HG03135 (cell line): ENCODE measurements around the gene ZNRD2.

Source experiments
- ATAC-seq: cut with Tn5 transposase; IDR thresholded peaks from one replicate; pipeline ENCODE4 v1.9.1; 2021; ENCODE audit warnings: mild to moderate bottlenecking, moderate library complexity; ENCODE audit not compliant: unreplicated experiment

Gene ZNRD2

DNA sequence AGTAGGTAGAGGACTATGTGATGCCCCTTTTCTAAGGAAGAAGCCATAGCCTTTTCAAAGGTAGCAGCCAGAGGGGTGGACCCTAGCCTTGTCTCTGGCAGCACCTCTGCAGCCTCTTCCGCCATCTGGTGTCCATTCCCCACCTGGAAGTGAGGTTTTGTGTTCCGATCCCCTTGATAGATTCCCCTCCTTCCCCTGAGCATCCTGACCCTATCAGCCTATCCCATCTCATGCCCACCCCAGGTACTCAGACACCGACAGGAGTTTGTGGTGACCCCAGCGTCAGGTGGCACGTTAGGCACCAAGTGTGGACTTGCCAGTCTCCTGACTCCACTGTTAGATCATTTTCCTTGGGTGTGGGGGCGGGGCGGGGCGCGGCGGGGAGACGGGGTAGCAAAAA is 1.7 kb downstream of the ZNRD2 start:
- ATAC-seq, result no peak

DNA sequence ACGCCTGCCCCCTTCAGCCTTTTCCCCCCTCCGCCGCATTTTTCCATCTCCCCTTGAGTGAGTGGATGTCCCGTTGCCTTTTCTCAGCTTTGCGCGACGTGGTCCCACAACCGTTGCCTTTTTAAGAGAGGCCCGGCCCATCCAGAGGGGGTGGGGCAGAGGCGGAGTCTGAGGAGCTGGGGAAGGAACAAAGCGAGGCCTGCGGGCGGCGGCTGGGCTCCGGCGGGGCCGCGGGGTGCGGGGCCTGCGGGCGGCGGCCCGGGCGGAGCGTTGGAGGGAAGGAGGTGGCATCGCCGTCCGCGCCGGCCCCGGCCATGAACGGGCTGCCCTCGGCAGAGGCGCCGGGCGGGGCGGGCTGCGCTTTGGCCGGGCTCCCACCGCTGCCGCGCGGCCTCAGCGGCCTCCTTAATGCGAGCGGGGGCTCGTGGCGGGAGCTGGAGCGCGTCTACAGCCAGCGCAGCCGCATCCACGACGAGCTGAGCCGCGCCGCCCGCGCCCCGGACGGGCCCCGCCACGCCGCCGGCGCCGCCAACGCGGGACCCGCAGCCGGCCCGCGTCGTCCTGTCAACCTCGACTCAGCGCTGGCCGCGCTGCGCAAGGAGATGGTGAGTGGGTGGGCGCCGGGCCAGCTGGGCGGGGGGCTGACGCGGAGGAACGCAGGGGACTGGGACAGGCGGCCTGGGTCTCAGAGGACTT is 2.2 kb downstream of the ZNRD2 start, which contains the start of gene FAM89B:
FAM89B (plus strand) TSS at position 183 of the 696 bp plus-strand sequence; CDS start at position 315, 132 bp downstream.
- no peak for ATAC-seq

DNA sequence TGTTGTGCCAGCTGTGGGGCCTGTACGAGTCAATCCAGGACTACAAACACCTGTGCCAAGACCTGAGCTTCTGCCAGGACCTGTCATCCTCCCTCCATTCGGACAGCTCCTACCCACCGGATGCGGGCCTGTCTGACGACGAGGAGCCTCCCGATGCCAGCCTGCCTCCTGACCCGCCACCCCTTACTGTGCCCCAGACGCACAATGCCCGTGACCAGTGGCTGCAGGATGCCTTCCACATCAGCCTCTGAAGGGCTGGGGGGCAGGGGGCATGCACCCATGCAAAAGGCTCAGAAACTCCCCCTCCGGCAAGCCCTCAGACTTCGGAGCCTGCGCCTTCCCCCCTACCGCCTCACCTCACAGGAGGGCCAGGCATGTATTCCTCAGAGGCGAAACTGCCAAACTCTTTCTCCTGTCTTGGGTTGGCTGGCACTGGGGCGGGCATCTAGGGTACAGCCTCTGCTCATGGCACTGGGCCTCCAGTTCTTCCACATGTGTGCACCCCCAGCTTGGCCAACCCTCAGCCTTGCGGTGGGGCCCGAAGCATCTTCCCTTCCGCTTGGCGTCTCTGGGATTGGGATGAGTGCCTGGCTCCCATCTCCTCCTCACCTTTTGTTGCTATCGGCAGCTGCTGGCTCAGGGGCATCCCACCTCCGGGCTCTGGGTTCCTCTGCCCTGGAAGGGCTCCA is 3.3 kb downstream of the ZNRD2 start:
- ATAC-seq, result no peak

GRCh38 chr11:65574109-65574810 is 4.0 kb downstream of the ZNRD2 start:
- ATAC-seq, result peak; percentile 35

- ATAC-seq, result no peak
These were observed 4.7 kb downstream of the ZNRD2 start for GRCh38 chr11:65574811-65575567.

- ATAC-seq, result no peak
These were observed 5.4 kb downstream of the ZNRD2 start, which contains the start of gene EHBP1L1 for GRCh38 chr11:65575568-65576231. Gene EHBP1L1 (plus strand): TSS chr11:65576053. CDS start chr11:65576303, 250 bp downstream.

- ATAC-seq, result no peak
These were observed 6.1 kb downstream of the ZNRD2 start for GRCh38 chr11:65576232-65576866.

DNA sequence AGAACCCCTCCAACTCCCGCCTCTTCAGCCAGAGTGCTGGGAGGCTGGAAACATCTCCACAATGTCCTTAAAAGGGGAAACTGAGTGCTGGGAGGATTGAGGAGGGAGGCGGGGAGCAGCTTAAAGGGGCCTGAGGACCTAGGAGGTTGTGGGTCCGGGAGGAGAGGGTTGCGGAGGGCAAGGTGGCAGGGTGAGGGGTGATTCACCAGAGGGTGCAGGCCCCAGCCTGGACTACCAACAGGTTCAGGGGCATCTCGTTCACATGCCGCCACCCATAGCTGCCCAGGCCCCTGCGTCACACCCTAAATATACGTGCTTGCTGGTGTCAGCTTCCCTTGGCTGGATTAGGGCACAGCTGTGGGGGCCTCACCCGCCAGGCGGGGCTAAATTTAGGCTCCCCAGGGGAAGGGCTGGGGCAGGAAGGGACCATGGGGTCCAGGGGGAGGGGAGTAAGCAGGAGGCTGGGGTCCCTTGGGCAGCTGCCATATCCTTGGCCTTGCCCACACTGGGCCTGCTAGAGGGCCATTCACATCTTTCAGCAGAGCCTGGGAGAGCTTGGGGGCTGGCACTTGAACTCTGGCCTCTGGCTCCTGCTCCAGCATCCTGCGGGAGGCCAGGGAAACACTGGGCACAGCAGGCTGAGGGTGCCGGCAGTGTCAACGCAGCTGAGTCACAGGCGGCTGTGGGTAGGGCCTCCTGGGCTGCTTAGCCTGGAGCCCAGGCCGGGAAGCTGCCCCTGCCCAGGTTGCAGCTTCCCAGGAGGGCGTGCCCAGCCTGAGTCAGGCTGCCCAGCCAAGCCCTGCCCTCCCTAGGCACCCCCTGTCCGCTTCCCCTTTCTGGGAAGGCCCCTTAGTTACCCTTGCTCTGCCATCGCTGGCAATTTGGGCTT is 6.8 kb downstream of the ZNRD2 start:
- ATAC-seq, result no peak

DNA sequence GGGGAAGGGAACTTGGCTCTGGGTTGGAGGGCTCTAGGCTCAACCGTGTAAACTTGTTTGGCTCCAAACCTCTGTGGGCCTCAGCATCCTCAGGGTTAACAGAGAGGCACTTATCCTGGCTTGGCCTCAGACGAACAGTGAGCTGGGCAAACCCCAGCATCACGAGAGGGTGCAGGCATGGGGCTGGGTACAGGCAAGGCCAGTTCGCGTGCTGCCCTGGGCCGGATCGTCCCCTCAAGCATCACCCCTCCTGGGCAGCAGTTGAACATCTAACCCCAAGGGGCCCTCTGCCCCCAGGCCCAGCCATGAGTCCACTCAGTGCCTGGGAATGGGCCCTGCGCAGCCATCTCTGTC is 7.5 kb downstream of the ZNRD2 start:
- ATAC-seq, result no peak

DNA sequence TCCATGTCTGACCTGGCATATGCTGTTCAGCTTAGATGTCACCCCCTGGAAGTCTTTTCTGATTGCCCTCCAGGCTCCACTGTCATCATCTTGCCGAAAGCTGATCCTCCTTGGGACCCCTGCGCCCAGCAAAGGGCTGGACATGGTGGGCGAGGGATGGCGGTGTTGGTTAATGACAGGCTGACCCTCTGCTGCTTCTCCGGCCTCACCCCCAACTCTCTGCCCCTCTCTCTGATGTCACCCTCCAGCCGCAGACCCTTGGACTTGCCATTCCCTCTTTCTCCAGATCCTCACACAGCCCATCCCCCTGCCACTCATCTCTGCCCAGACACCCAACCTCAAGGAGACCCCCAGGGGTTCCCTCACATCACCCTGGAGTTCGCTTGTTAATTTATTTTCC is 7.9 kb downstream of the ZNRD2 start:
- no peak for ATAC-seq

DNA sequence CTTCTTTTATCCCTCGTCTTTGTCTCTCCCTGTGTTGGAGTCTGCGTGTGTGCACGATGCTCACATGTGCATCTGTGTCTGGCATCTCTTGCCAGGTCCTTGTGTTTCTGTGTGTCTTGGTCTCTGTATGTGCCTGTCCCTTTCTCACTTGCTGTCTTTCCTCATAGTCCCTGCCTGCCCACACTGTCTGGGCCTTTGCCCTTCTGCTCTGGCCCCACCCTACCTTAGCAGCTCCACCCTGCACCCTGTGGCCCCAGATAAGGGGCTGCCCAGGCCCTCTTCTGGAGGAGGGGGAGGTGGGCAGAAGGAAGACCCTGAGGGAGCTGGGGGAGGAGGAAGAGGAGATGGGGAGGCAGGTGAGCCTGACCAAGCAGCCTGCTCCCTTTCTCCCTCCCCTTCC is 8.4 kb downstream of the ZNRD2 start:
- ATAC-seq, result no peak

DNA sequence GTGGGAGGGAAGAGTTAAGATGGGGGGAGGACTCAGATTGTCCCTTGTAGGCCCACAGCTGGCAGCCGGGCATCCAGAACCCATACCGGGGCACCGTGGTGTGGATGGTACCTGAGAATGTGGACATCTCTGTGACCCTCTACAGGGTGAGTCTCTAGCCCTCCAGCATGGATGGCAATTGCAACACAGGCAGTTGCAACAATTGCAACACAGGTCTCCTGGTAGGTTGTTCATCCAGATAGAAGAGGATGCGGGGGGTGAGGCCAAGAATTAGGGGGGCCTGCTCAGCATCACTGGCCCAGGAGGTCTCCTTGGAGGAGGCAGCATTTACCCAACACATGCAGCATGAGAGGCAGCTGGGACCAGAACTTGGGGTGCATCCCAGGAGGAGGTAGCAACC is 9.0 kb downstream of the ZNRD2 start:
- no peak for ATAC-seq

GRCh38 chr11:65580031-65580692 is 9.9 kb downstream of the ZNRD2 start:
- no peak for ATAC-seq

GRCh38 chr11:65580756-65581155 is 10.5 kb downstream of the ZNRD2 start:
- no peak for ATAC-seq

- no peak for ATAC-seq
These were observed 11.7 kb downstream of the ZNRD2 start for GRCh38 chr11:65581928-65582327.

GRCh38 chr11:65583589-65583988 is 13.3 kb downstream of the ZNRD2 start:
- ATAC-seq, result no peak

DNA sequence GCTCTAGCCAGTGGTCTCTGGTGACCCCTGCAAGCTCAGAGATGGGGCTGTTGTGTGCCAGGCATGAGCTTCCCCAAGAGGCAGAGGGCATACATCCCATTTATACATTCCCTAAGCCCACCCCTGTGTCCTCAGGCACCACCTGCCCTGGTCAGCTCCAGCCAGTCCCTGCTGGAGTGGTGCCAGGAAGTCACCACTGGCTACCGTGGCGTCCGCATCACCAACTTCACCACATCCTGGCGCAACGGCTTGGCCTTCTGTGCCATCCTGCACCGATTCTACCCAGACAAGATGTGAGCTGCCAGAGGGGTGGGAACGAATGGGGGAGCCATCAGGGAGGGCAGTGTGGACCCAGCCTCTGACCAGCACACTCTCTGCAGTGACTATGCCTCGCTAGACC is 13.8 kb downstream of the ZNRD2 start:
- no peak for ATAC-seq

DNA sequence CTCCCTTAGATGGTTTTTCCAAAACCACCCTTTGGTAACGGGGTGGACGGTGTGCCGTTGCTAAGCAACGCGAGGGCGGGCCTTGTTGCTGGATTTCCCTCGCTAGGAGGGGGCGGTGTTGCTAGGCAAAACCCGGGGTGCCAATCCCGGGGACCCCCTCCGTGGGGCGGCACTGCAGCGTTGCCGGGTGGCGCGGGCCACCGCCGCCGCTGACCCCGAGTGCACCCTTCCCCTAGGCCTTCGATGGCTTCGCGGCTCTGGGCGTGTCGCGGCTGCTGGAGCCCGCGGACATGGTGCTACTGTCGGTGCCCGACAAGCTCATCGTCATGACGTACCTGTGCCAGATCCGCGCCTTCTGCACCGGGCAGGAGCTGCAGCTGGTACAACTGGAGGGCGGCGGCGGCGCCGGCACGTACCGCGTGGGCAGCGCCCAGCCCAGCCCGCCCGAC is 14.5 kb downstream of the ZNRD2 start:
- no peak for ATAC-seq
